Natural killer cell treated with Interleukin-12 subunit alpha and Interleukin-12 subunit beta and Interleukin-15 and Interleukin-18, amount 100 ng/mL, for 72 hours (primary cell): ENCODE results near the gene RINL. TPM values are rescaled to one million over a fixed set of nuclear protein-coding genes. Genes with fewer than 3 reads are reported as not detected.
"Not testable (repeated sequence)": the region's sequence is repeated elsewhere in the genome, so short reads cannot be mapped to it uniquely, and the experiment has no call there.

Experiments used
- ATAC-seq, 2 donors: fragments of 150-1000 bp; cut with Tn5 transposase in 1 of 2; sonication (Bioruptor Pico), chemical (Tn5 transposase) in 1 of 2; 2 replicates each; pipeline ENCODE4 v1.10.0; 2021
- DNase-seq: peaks from one replicate; pipeline ENCODE4 v3.0.0; 2022; ENCODE audit warnings: low spot score
- H3K27ac Mint-ChIP-seq, 2 donors: 1 replicate in 1 of 2; 2 replicates in 1 of 2; pipeline ENCODE4 v1.8.0; 2022; ENCODE audit warnings: mixed read lengths in 2 of 2, mild to moderate bottlenecking in 1 of 2, moderate library complexity in 1 of 2
- H3K27me3 Mint-ChIP-seq, 2 donors: 1 replicate in 1 of 2; 2 replicates in 1 of 2; pipeline ENCODE4 v1.8.0; 2022; ENCODE audit warnings: mixed read lengths in 2 of 2
- H3K36me3 Mint-ChIP-seq: one replicate; pipeline ENCODE4 v1.8.0; 2022; ENCODE audit warnings: mixed read lengths
- H3K4me1 Mint-ChIP-seq, 2 donors: 1 replicate in 1 of 2; 2 replicates in 1 of 2; pipeline ENCODE4 v1.8.0; 2022; ENCODE audit warnings: low read depth in 2 of 2, mixed read lengths in 2 of 2, mild to moderate bottlenecking in 1 of 2
- H3K4me3 Mint-ChIP-seq: one replicate; pipeline ENCODE4 v1.8.0; 2022; ENCODE audit warnings: mixed read lengths
- H3K9me3 Mint-ChIP-seq: 2 replicates; pipeline ENCODE4 v1.8.0; 2022; ENCODE audit warnings: mixed read lengths
- total RNA-seq, 2 donors: library from RNA; stranded (reverse); gene quantifications; one replicate each; pipeline ENCODE4 v1.2.3, GENCODE V29; 2022

RINL gene
- total RNA-seq, 2 donors from 2014 or later: 58.1 to 63.8 TPM

GRCh38 chr19:38898788-38899446, 20.8 kb upstream of the RINL start:
- peaks cover 49 to 51% of the 10 kb centered on the region in 2 donors for H3K4me1 Mint-ChIP-seq
- H3K36me3 Mint-ChIP-seq: peaks cover 9% of the 10 kb centered on the region
- no peaks in the 10 kb centered on the region for H3K9me3 Mint-ChIP-seq
- peak overlapping the region; percentile 88 to 94 for H3K27ac Mint-ChIP-seq
- no peaks in the 10 kb centered on the region for H3K27me3 Mint-ChIP-seq
- H3K4me3 Mint-ChIP-seq: peak overlapping the region; percentile 97
- ATAC-seq: no peak
- DNase-seq: no peak

GRCh38 chr19:38894968-38895367, 16.9 kb upstream of the RINL start:
- DNase-seq: no peak
- no peak for ATAC-seq
- no peak overlapping the region for H3K27ac Mint-ChIP-seq
- H3K4me1 Mint-ChIP-seq: peaks cover 34 to 39% of the 10 kb centered on the region in 2 donors
- no peaks in the 10 kb centered on the region for H3K27me3 Mint-ChIP-seq
- no peaks in the 10 kb centered on the region for H3K9me3 Mint-ChIP-seq
- H3K4me3 Mint-ChIP-seq: no peak overlapping the region
- H3K36me3 Mint-ChIP-seq: no peaks in the 10 kb centered on the region

GRCh38 chr19:38893341-38893771, 15.3 kb upstream of the RINL start:
- ATAC-seq (no peak), DNase-seq (no peak)
- Mint-ChIP-seq H3K36me3 (no peaks in the 10 kb centered on the region), H3K27ac (no peak overlapping the region), H3K9me3 (no peaks in the 10 kb centered on the region), H3K27me3 (no peaks in the 10 kb centered on the region), H3K4me1 (peaks cover 27 to 30% of the 10 kb centered on the region in 2 donors), H3K4me3 (no peak overlapping the region)

- ATAC-seq: no peak
- no peaks in the 10 kb centered on the region for H3K36me3 Mint-ChIP-seq
- DNase-seq: no peak
- H3K27me3 Mint-ChIP-seq: no peaks in the 10 kb centered on the region
- H3K27ac Mint-ChIP-seq: no peak overlapping the region
- H3K4me3 Mint-ChIP-seq: no peak overlapping the region
- H3K4me1 Mint-ChIP-seq: peaks cover 22 to 25% of the 10 kb centered on the region in 2 donors
- H3K9me3 Mint-ChIP-seq: no peaks in the 10 kb centered on the region
Measured at GRCh38 chr19:38892841-38893240, 14.8 kb upstream of the RINL start.

GRCh38 chr19:38891771-38892170, 13.7 kb upstream of the RINL start:
- H3K4me1 Mint-ChIP-seq: peaks cover 13 to 14% of the 10 kb centered on the region in 2 donors
- no peak overlapping the region for H3K4me3 Mint-ChIP-seq
- H3K9me3 Mint-ChIP-seq: no peaks in the 10 kb centered on the region
- no peak overlapping the region for H3K27ac Mint-ChIP-seq
- no peaks in the 10 kb centered on the region for H3K27me3 Mint-ChIP-seq
- DNase-seq: no peak
- no peak for ATAC-seq
- H3K36me3 Mint-ChIP-seq: no peaks in the 10 kb centered on the region

- Mint-ChIP-seq H3K27me3 (no peaks in the 10 kb centered on the region), H3K4me1 (peaks cover 9 to 10% of the 10 kb centered on the region in 2 donors), H3K4me3 (no peak overlapping the region), H3K36me3 (no peaks in the 10 kb centered on the region), H3K9me3 (no peaks in the 10 kb centered on the region), H3K27ac (no peak overlapping the region)
- DNase-seq: no peak
- ATAC-seq: no peak
Measured at GRCh38 chr19:38890686-38891085, 12.6 kb upstream of the RINL start.

GRCh38 chr19:38889803-38890202, 11.7 kb upstream of the RINL start:
- no peak overlapping the region for H3K4me3 Mint-ChIP-seq
- no peak for ATAC-seq

GRCh38 chr19:38888876-38889275, 10.8 kb upstream of the RINL start:
- DNase-seq (no peak), ATAC-seq (no peak)
- Mint-ChIP-seq H3K36me3 (no peaks in the 10 kb centered on the region), H3K4me3 (no peak overlapping the region), H3K4me1 (no peaks in the 10 kb centered on the region), H3K9me3 (no peaks in the 10 kb centered on the region), H3K27ac (no peak overlapping the region), H3K27me3 (no peaks in the 10 kb centered on the region)

More at GRCh38 chr19:38889803-38890202, 11.7 kb upstream of the RINL start:
- H3K36me3 Mint-ChIP-seq: no peaks in the 10 kb centered on the region
- no peaks in the 10 kb centered on the region for H3K27me3 Mint-ChIP-seq
- peaks cover 3 to 4% of the 10 kb centered on the region in 2 donors for H3K4me1 Mint-ChIP-seq
- H3K9me3 Mint-ChIP-seq: no peaks in the 10 kb centered on the region
- no peak overlapping the region for H3K27ac Mint-ChIP-seq
- no peak for DNase-seq

- not testable (repeated sequence) for H3K4me1 Mint-ChIP-seq, DNase-seq, H3K9me3 Mint-ChIP-seq, H3K27ac Mint-ChIP-seq, ATAC-seq, H3K27me3 Mint-ChIP-seq, H3K4me3 Mint-ChIP-seq, H3K36me3 Mint-ChIP-seq
Measured at GRCh38 chr19:38884691-38885090, 6.6 kb upstream of the RINL start.

GRCh38 chr19:38883286-38883685, 5.2 kb upstream of the RINL start:
- no peak overlapping the region for H3K4me3 Mint-ChIP-seq
- peaks cover 6 to 8% of the 10 kb centered on the region in 2 donors for H3K4me1 Mint-ChIP-seq
- H3K27ac Mint-ChIP-seq: no peak overlapping the region
- no peaks in the 10 kb centered on the region for H3K27me3 Mint-ChIP-seq
- ATAC-seq (no peak), DNase-seq (no peak)
- no peaks in the 10 kb centered on the region for H3K9me3 Mint-ChIP-seq
- H3K36me3 Mint-ChIP-seq: no peaks in the 10 kb centered on the region

- Mint-ChIP-seq H3K27ac (peak overlapping the region in 1 of 2 donors; percentile 44), H3K27me3 (no peaks in the 10 kb centered on the region), H3K9me3 (no peaks in the 10 kb centered on the region), H3K4me1 (peaks cover 22 to 23% of the 10 kb centered on the region in 2 donors), H3K4me3 (no peak overlapping the region), H3K36me3 (no peaks in the 10 kb centered on the region)
- DNase-seq: no peak
- no peak for ATAC-seq
Measured at GRCh38 chr19:38880882-38881609, 3.0 kb upstream of the RINL start.

- ATAC-seq (no peak), DNase-seq (no peak)
- H3K9me3 Mint-ChIP-seq: no peaks in the 10 kb centered on the region
- no peaks in the 10 kb centered on the region for H3K27me3 Mint-ChIP-seq
- no peak overlapping the region for H3K4me3 Mint-ChIP-seq
- peak overlapping the region; percentile 21 to 44 for H3K27ac Mint-ChIP-seq
- no peaks in the 10 kb centered on the region for H3K36me3 Mint-ChIP-seq
- peaks cover 23% of the 10 kb centered on the region in 2 donors for H3K4me1 Mint-ChIP-seq
Measured at GRCh38 chr19:38880076-38880881, 2.2 kb upstream of the RINL start.

GRCh38 chr19:38879400-38879751, 1.3 kb upstream of the RINL start:
- Mint-ChIP-seq H3K4me1 (peaks cover 23% of the 10 kb centered on the region in 2 donors), H3K27ac (no peak overlapping the region), H3K36me3 (no peaks in the 10 kb centered on the region), H3K4me3 (no peak overlapping the region), H3K9me3 (no peaks in the 10 kb centered on the region), H3K27me3 (no peaks in the 10 kb centered on the region)
- DNase-seq: no peak
- ATAC-seq: no peak
